ENCODE data around the gene KIRREL3.
A peak's percentile ranks its signal among the peaks of the same experiment; 100 is the strongest.

The KIRREL3 gene

DNA sequence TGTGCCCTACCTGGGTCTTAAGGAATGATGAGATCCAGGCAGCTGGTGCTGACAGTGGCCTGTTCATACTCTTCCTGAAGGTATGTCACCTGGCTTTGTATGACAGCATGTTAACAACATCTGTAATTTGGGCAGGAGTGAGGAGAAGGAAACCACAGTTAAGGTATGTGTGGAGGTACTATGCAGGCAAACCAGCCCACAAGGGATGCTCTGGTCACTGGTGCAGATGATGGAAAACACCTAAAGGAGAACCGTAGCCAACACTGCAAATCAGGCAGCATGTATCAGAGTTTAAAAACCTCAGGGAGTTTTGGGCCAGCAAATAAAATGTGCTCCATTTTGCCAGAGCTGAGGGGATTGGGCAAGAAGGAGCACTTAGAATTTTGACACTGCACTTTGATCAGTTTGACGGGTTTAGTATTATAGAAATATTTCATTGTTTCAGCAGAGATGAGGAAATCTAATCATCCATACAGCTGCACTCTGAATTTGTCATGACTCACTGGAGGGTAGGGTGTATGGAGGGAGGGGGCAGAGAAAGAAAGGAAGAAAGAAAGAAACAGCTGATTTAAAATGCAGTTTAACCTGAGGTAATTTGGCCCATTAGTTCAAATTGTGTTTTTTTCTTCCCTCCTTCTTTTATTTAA, 260.9 kb downstream of the KIRREL3 start:
- no peak overlapping the region for H3K4me2 ChIP-seq (ENCODE audit: insufficient read depth, low read length, poor library complexity, severe bottlenecking)
- no peak overlapping the region for H3K4me3 ChIP-seq (ENCODE audit: low read length in 2 of 2)
- WGBS, 2 donors (ENCODE audit: extremely low coverage in 2 of 2, insufficient read length in 2 of 2, insufficient replicate concordance in 1 of 2): no CpG with 5 or more reads among the region's 2 CpGs
- H2AK5ac ChIP-seq (ENCODE audit: low read depth, low read length): no peak overlapping the region
- H3K4me1 ChIP-seq (ENCODE audit: control insufficient read depth in 2 of 2, insufficient read depth in 1 of 2, low read depth in 1 of 2, low read length in 2 of 2): peaks cover 0 to 5% of the 10 kb centered on the region in 2 donors
- no peaks in the 10 kb centered on the region for H3K36me3 ChIP-seq (replicated peaks in 1 of 2; ENCODE audit: control insufficient read depth in 2 of 2, insufficient read depth in 2 of 2, low read length in 2 of 2)
- no peak overlapping the region for H3K23ac ChIP-seq (ENCODE audit: low read depth, low read length, poor library complexity)
- no peak overlapping the region for H2BK5ac ChIP-seq (ENCODE audit: low read length)
- H3K9ac ChIP-seq (ENCODE audit: low read depth, low read length, poor library complexity): no peak overlapping the region
- no peak overlapping the region for H2AFZ ChIP-seq (ENCODE audit: low read length)
- no peak overlapping the region for H2BK120ac ChIP-seq (ENCODE audit: low read depth, low read length)
- no peak overlapping the region for H3K14ac ChIP-seq (ENCODE audit: low read length)
- no peaks in the 10 kb centered on the region for H3K9me3 ChIP-seq (replicated peaks in 1 of 2; ENCODE audit: control insufficient read depth in 2 of 2, insufficient read depth in 1 of 2, low read depth in 1 of 2, low read length in 2 of 2)
- no peak overlapping the region for H4K91ac ChIP-seq (ENCODE audit: low read depth, low read length, poor library complexity)
- H2BK12ac ChIP-seq (ENCODE audit: low read length): no peak overlapping the region
- H4K8ac ChIP-seq (ENCODE audit: low read depth, low read length): no peak overlapping the region
- no peak overlapping the region for H3K4ac ChIP-seq (ENCODE audit: low read length)
- no peaks in the 10 kb centered on the region for H3K79me1 ChIP-seq (ENCODE audit: low read depth, low read length)
- H3K18ac ChIP-seq (ENCODE audit: low read length): no peak overlapping the region
- H3K27ac ChIP-seq (replicated peaks; ENCODE audit: low read length): no peak overlapping the region
- H2BK15ac ChIP-seq (ENCODE audit: low read length): no peak overlapping the region
- H3K27me3 ChIP-seq (ENCODE audit: control insufficient read depth in 3 of 3, insufficient read depth in 3 of 3, low read depth in 1 of 3, low read length in 3 of 3): no peaks in the 10 kb centered on the region
- DNase-seq (ENCODE audit: low spot score): no peak

DNA sequence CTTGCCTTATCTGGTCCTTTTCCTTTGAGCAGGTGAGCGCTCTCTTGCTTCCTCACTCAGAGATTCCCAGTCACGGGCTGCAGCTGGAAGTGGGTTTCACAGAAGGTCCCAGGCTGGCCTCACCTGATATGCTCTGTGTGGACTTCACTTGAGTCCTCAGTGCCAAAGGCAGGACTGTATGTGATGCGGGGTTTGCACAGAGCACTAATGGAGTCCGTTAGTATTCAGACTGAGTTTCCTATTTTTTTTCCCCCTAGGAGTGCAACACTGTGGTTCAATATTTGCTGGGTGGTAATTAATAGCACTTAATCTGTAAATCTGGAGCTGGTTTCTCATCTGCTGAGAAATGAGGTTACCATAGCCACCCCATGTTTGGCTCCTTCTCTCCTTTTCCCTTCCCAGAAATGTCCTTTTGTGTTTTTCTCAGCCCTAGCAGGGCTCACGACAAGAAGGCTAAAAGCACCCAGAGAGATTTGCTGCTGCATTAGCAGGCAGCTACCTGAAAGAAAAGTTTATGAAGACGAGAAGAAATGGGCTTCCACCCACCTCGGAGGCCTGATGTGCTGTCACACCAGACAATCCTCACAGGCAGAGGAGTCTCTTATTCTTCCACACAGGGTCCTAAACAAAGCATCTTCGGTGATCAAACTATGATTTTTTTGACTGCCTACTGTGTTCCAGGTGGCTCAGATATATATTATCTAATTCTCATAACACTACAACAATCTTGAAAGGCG, 262.1 kb downstream of the KIRREL3 start:
- Histone ChIP-seq H3K14ac (ENCODE audit: low read length) (no peak overlapping the region), H2BK12ac (ENCODE audit: low read length) (no peak overlapping the region), H3K79me1 (ENCODE audit: low read depth, low read length) (no peaks in the 10 kb centered on the region), H3K36me3 (replicated peaks in 1 of 2; ENCODE audit: control insufficient read depth in 2 of 2, insufficient read depth in 2 of 2, low read length in 2 of 2) (no peaks in the 10 kb centered on the region), H3K27ac (replicated peaks; ENCODE audit: low read length) (no peak overlapping the region), H4K91ac (ENCODE audit: low read depth, low read length, poor library complexity) (no peak overlapping the region), H3K9me3 (replicated peaks in 1 of 2; ENCODE audit: control insufficient read depth in 2 of 2, insufficient read depth in 1 of 2, low read depth in 1 of 2, low read length in 2 of 2) (no peaks in the 10 kb centered on the region), H2BK15ac (ENCODE audit: low read length) (no peak overlapping the region), H2AK5ac (ENCODE audit: low read depth, low read length) (no peak overlapping the region), H3K4me2 (ENCODE audit: insufficient read depth, low read length, poor library complexity, severe bottlenecking) (no peak overlapping the region), H3K9ac (ENCODE audit: low read depth, low read length, poor library complexity) (no peak overlapping the region), H3K27me3 (ENCODE audit: control insufficient read depth in 3 of 3, insufficient read depth in 3 of 3, low read depth in 1 of 3, low read length in 3 of 3) (no peaks in the 10 kb centered on the region), H2BK5ac (ENCODE audit: low read length) (no peak overlapping the region), H3K23ac (ENCODE audit: low read depth, low read length, poor library complexity) (no peak overlapping the region), H3K4ac (ENCODE audit: low read length) (no peak overlapping the region), H2BK120ac (ENCODE audit: low read depth, low read length) (no peak overlapping the region), H3K4me1 (ENCODE audit: control insufficient read depth in 2 of 2, insufficient read depth in 1 of 2, low read depth in 1 of 2, low read length in 2 of 2) (peaks cover 0 to 5% of the 10 kb centered on the region in 2 donors), H2AFZ (ENCODE audit: low read length) (no peak overlapping the region), H4K8ac (ENCODE audit: low read depth, low read length) (no peak overlapping the region), H3K18ac (ENCODE audit: low read length) (no peak overlapping the region), H3K4me3 (ENCODE audit: low read length in 2 of 2) (no peak overlapping the region)
- DNase-seq (ENCODE audit: low spot score): no peak
- no CpG with 5 or more reads among the region's 9 CpGs for WGBS, 2 donors (ENCODE audit: extremely low coverage in 2 of 2, insufficient read length in 2 of 2, insufficient replicate concordance in 1 of 2)

DNA sequence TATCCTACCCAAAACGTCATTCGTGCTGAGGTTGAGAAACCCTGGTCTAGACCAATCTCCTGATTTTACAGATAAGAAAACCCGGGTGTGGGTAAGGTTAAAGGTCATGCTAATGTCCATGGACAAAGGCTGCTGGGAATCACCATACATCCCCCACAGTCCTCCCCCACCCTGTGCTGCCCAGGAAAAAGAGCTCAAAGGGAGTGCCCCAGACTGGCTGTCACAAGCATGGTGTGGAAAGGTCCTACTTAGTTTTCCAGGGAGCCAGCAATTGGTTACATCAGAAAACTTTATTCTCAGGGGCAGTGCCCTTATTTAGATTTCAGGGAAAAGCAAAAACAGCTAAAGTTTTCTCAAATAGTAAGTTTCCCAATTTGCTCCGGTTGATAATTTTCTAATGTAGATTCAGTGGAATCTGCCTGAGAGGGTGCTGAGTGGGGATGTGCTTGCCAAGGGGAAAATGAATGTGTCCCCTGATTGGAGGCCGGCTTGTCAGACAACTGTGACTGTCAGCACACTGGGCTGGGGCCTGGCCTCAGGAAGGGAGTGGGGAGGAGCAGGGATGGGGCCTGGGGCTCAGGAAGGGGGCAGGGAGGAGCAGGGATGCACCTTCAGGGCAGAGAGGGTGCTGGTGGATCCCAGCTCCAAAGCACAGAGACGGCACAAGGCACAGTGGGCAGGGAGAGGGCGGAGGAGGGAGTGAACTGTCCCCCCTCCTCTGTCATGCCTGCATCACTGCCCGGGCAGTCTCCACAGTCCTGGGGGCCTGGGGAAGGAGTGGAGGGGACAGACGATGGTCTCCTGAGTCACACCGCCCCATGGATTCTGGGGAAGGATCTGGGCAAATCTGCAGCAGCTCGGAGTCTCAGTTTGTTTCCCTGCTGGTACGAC, 263.6 kb downstream of the KIRREL3 start:
- no peak overlapping the region for H2BK5ac ChIP-seq (ENCODE audit: low read length)
- no peaks in the 10 kb centered on the region for H3K36me3 ChIP-seq (replicated peaks in 1 of 2; ENCODE audit: control insufficient read depth in 2 of 2, insufficient read depth in 2 of 2, low read length in 2 of 2)
- no peak overlapping the region for H4K91ac ChIP-seq (ENCODE audit: low read depth, low read length, poor library complexity)
- H2BK12ac ChIP-seq (ENCODE audit: low read length): no peak overlapping the region
- peaks cover 0 to 9% of the 10 kb centered on the region in 2 donors for H3K4me1 ChIP-seq (ENCODE audit: control insufficient read depth in 2 of 2, insufficient read depth in 1 of 2, low read depth in 1 of 2, low read length in 2 of 2)
- no peaks in the 10 kb centered on the region for H3K27me3 ChIP-seq (ENCODE audit: control insufficient read depth in 3 of 3, insufficient read depth in 3 of 3, low read depth in 1 of 3, low read length in 3 of 3)
- no peaks in the 10 kb centered on the region for H3K79me1 ChIP-seq (ENCODE audit: low read depth, low read length)
- no peak overlapping the region for H3K4me2 ChIP-seq (ENCODE audit: insufficient read depth, low read length, poor library complexity, severe bottlenecking)
- H3K9ac ChIP-seq (ENCODE audit: low read depth, low read length, poor library complexity): peak overlapping the region; percentile 4
- no peak overlapping the region for H2AFZ ChIP-seq (ENCODE audit: low read length)
- no peak overlapping the region for H3K4me3 ChIP-seq (ENCODE audit: low read length in 2 of 2)
- peak overlapping the region; percentile 68 for H2BK15ac ChIP-seq (ENCODE audit: low read length)
- peak overlapping the region; percentile 43 for H3K14ac ChIP-seq (ENCODE audit: low read length)
- WGBS, 2 donors (ENCODE audit: extremely low coverage in 2 of 2, insufficient read length in 2 of 2, insufficient replicate concordance in 1 of 2): no CpG with 5 or more reads among the region's 12 CpGs
- H2BK120ac ChIP-seq (ENCODE audit: low read depth, low read length): no peak overlapping the region
- peak overlapping the region; percentile 94 for H3K18ac ChIP-seq (ENCODE audit: low read length)
- H3K4ac ChIP-seq (ENCODE audit: low read length): no peak overlapping the region
- H3K9me3 ChIP-seq (replicated peaks in 1 of 2; ENCODE audit: control insufficient read depth in 2 of 2, insufficient read depth in 1 of 2, low read depth in 1 of 2, low read length in 2 of 2): no peaks in the 10 kb centered on the region
- H4K8ac ChIP-seq (ENCODE audit: low read depth, low read length): no peak overlapping the region
- no peak overlapping the region for H2AK5ac ChIP-seq (ENCODE audit: low read depth, low read length)
- H3K23ac ChIP-seq (ENCODE audit: low read depth, low read length, poor library complexity): peak overlapping the region; percentile 13
- no peak for DNase-seq (ENCODE audit: low spot score)
- H3K27ac ChIP-seq (replicated peaks; ENCODE audit: low read length): no peak overlapping the region

DNA sequence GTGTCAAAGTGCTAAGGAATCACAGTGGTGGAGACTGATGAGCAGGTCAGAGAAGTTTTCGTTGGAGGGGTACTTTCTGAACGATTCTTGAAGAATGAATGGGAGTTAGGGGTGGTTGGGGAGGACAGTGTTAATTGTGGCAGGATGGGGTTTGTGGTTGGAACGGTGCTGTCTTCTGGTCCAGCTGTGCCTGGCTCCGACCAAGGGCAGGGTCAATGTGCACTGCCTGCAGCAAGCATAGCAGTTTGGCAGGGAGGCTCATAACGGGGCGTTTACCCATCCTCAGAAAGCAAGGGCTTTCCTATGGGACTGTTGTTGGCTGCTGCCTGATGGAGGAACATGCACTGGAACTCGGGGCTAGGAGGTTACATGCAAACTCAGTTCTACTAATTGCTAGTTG, 265.8 kb downstream of the KIRREL3 start:
- no peak overlapping the region for H2BK120ac ChIP-seq (ENCODE audit: low read depth, low read length)
- no peak overlapping the region for H3K27ac ChIP-seq (replicated peaks; ENCODE audit: low read length)
- no peaks in the 10 kb centered on the region for H3K27me3 ChIP-seq (ENCODE audit: control insufficient read depth in 3 of 3, insufficient read depth in 3 of 3, low read depth in 1 of 3, low read length in 3 of 3)
- H3K4me2 ChIP-seq (ENCODE audit: insufficient read depth, low read length, poor library complexity, severe bottlenecking): no peak overlapping the region
- H3K4me3 ChIP-seq (ENCODE audit: low read length in 2 of 2): no peak overlapping the region
- H2BK12ac ChIP-seq (ENCODE audit: low read length): no peak overlapping the region
- no peak overlapping the region for H3K4ac ChIP-seq (ENCODE audit: low read length)
- no CpG with 5 or more reads among the region's 7 CpGs for WGBS, 2 donors (ENCODE audit: extremely low coverage in 2 of 2, insufficient read length in 2 of 2, insufficient replicate concordance in 1 of 2)
- H3K36me3 ChIP-seq (replicated peaks in 1 of 2; ENCODE audit: control insufficient read depth in 2 of 2, insufficient read depth in 2 of 2, low read length in 2 of 2): no peaks in the 10 kb centered on the region
- no peak overlapping the region for H2AFZ ChIP-seq (ENCODE audit: low read length)
- no peak for DNase-seq (ENCODE audit: low spot score)
- peaks cover 0 to 16% of the 10 kb centered on the region in 2 donors for H3K4me1 ChIP-seq (ENCODE audit: control insufficient read depth in 2 of 2, insufficient read depth in 1 of 2, low read depth in 1 of 2, low read length in 2 of 2)
- H3K18ac ChIP-seq (ENCODE audit: low read length): no peak overlapping the region
- no peaks in the 10 kb centered on the region for H3K79me1 ChIP-seq (ENCODE audit: low read depth, low read length)
- H3K9me3 ChIP-seq (replicated peaks in 1 of 2; ENCODE audit: control insufficient read depth in 2 of 2, insufficient read depth in 1 of 2, low read depth in 1 of 2, low read length in 2 of 2): no peaks in the 10 kb centered on the region
- no peak overlapping the region for H2AK5ac ChIP-seq (ENCODE audit: low read depth, low read length)
- H3K14ac ChIP-seq (ENCODE audit: low read length): no peak overlapping the region
- no peak overlapping the region for H2BK15ac ChIP-seq (ENCODE audit: low read length)
- no peak overlapping the region for H3K9ac ChIP-seq (ENCODE audit: low read depth, low read length, poor library complexity)
- no peak overlapping the region for H3K23ac ChIP-seq (ENCODE audit: low read depth, low read length, poor library complexity)
- H4K91ac ChIP-seq (ENCODE audit: low read depth, low read length, poor library complexity): no peak overlapping the region
- no peak overlapping the region for H4K8ac ChIP-seq (ENCODE audit: low read depth, low read length)
- H2BK5ac ChIP-seq (ENCODE audit: low read length): no peak overlapping the region

Data from neuronal stem cell (in vitro differentiated cells).